Heart left ventricle (tissue), 13 donors: Measurements from ENCODE around the gene ATF6B.

Experiments used
- POLR2A ChIP-seq, 2 donors: fragments of 450-650 bp; IDR thresholded peaks; one replicate each; pipeline ENCODE4 v1.6.1; 2017; ENCODE audit warnings: antibody characterized with exemption in 2 of 2, mild to moderate bottlenecking in 2 of 2, moderate library complexity in 2 of 2
- TF ChIP-seq, protein P1 (sequence below), 12 donors: fragments of 200-600 bp; sonication (generic) in 4 of 12; IDR thresholded peaks; one replicate each; pipeline versions ENCODE4 v1.5.0 to v1.8.0; 2018 to 2022; ENCODE audit warnings: antibody characterized with exemption in 12 of 12, mild to moderate bottlenecking in 5 of 12
- donor health status: ischemic (EF 13 %, LVEDD 7.1; RV severe dilation, severe dysfunction).
- donor health status: DM: no; HTN: yes; CAD: no.
- donor health status: DM: no; HTN: no; CAD: no.
- donor health status: ischemic (EF 25% LVEDD 6.9; RV normal size, moderate dysfunction).
- donor health status: ischemic (EF 25% LVEDD 5.7; RV mildly dilated, moderate dysfunction).
- donor health status: ischemic (EF 35%, LVEDD 5.7; RV mildly dilated, moderate dysfunction).
- donor health status: nonischemic (EF 11% LVEDD 7.7; RV severe dilation, severe dysfunction).
- donor health status: DM: yes; HTN: yes; CAD: no.
- donor health status: PGD.
- donor health status: ischemic (EF 29% LVEDD 5.4; RV normal size, mild dysfunction).
- donor health status: nonischemic (EF 23%, LVEDD 6.1; RV moderate dilation, normal function).

DNA sequence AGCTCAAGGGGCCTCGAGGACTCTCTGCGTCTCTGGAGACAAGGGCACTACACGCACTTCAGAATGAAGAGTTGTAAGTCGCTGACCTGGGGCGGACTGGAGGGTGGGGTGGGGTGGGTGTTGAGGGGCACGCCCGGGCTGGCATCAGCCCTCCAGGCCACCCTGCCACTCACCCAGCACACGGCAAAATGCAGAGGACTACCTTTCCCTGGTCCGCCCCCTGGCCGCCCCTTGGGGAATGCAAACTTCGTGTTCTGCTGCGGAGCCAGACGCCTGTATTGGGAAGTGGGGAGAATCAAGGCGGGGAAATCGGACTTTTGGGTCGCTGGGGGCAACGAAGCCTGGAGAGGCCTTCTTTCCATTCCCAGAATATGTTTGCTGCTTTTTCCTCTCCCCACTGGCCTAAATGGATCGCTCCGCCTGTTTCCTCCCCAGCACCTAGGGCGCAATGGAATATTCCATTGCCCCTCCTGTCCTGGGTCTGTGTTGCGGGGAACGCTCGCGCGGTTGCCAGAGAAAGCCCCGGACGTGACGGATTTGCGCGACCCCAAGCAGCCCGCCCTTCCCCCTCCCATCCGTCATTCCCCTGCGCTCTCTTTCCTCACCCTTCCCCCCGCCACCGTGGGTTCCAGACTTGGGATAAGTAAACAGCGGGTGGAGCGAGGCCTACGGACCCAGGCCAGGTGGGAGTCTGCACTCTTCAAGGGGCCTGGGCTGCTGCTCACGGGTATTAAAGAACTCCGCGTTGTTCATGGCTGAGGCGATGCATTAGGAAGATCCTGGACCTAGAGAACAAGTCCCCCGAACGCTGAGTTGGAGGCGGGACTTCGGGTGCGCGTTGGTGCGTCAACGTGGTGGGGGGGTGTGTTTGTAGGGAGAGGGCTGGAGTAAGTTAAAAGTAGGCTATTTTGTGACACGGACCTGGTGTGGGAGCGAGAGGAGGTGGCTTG is 25.8 kb upstream of the ATF6B start, which contains the start of gene PPT2:
- TF ChIP-seq, protein P1, sequence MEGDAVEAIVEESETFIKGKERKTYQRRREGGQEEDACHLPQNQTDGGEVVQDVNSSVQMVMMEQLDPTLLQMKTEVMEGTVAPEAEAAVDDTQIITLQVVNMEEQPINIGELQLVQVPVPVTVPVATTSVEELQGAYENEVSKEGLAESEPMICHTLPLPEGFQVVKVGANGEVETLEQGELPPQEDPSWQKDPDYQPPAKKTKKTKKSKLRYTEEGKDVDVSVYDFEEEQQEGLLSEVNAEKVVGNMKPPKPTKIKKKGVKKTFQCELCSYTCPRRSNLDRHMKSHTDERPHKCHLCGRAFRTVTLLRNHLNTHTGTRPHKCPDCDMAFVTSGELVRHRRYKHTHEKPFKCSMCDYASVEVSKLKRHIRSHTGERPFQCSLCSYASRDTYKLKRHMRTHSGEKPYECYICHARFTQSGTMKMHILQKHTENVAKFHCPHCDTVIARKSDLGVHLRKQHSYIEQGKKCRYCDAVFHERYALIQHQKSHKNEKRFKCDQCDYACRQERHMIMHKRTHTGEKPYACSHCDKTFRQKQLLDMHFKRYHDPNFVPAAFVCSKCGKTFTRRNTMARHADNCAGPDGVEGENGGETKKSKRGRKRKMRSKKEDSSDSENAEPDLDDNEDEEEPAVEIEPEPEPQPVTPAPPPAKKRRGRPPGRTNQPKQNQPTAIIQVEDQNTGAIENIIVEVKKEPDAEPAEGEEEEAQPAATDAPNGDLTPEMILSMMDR (IDR thresholded peaks at IDR 0.05), result peak in 5 of 12 donors; percentile 3 to 46 (median 18)
- no peak for TF ChIP-seq POLR2A (IDR thresholded peaks at IDR 0.05)
